BLaER1 treated with 17β-estradiol and CSF1 and Interleukin-3, amounts not matched to agents 10 nM and 100 nM (cell line): ENCODE measurements around the gene NSUN5.

ENCODE experiments used
- H3K27ac ChIP-seq, 11 experiments: shearing (Covaris generic); formaldehyde crosslinking; 2 replicates each; pipeline ENCODE4 v1.8.1; 2022
- H3K27me3 ChIP-seq, 11 experiments: shearing (Covaris generic); formaldehyde crosslinking; 2 replicates each; pipeline ENCODE4 v1.8.1; 2022
- H3K36me3 ChIP-seq, 11 experiments: shearing (Covaris generic); formaldehyde crosslinking; 2 replicates each; pipeline ENCODE4 v1.8.1; 2022
- H3K4me1 ChIP-seq, 10 experiments: shearing (Covaris generic); formaldehyde crosslinking; 2 replicates each; pipeline ENCODE4 v1.8.1; 2022
- H3K4me2 ChIP-seq, 11 experiments: shearing (Covaris generic); formaldehyde crosslinking; 2 replicates each; pipeline ENCODE4 v1.8.1; 2022
- H3K4me3 ChIP-seq, 10 experiments: shearing (Covaris generic); formaldehyde crosslinking; 2 replicates each; pipeline ENCODE4 v1.8.1; 2022
- H3K9ac ChIP-seq, 11 experiments: shearing (Covaris generic); formaldehyde crosslinking; 2 replicates each; pipeline ENCODE4 v1.8.1; 2022
- H3K9me3 ChIP-seq, 11 experiments: shearing (Covaris generic); formaldehyde crosslinking; replicated peaks in 1 of 11; 2 replicates each; pipeline ENCODE4 v1.8.1; 2022
- H4K20me1 ChIP-seq, 11 experiments: shearing (Covaris generic); formaldehyde crosslinking; 2 replicates each; pipeline ENCODE4 v1.8.1; 2022
- Cebpa-rat ChIP-seq, 11 experiments: shearing (Covaris generic); IDR thresholded peaks; 2 replicates each; pipeline ENCODE4 v1.8.1; 2022

Gene NSUN5

GRCh38 chr7:73349763-73350162 is 41.1 kb upstream of the NSUN5 start:
- H3K27me3 ChIP-seq, result no peaks in the 10 kb centered on the region
- H3K36me3 ChIP-seq, result no peaks in the 10 kb centered on the region
- H3K4me2 ChIP-seq, result peak overlapping the region in 4 of 11 experiments; percentile 20 to 57 (median 44); a peak in 6 of 22 replicates
- H4K20me1 ChIP-seq, result no peaks in the 10 kb centered on the region
- peaks cover 6 to 29% (median 15%) of the 10 kb centered on the region in 10 experiments; a peak in 15 of 20 replicates for H3K4me1 ChIP-seq
- peaks cover 0 to 16% (median 8%) of the 10 kb centered on the region in 11 experiments; a peak in 13 of 22 replicates for H3K9me3 ChIP-seq
- no peak overlapping the region for H3K4me3 ChIP-seq
- peak overlapping the region in 1 of 11 experiments; percentile 31; a peak in 1 of 22 replicates for H3K9ac ChIP-seq
- TF ChIP-seq Cebpa-rat (IDR thresholded peaks at IDR 0.05), result no peak
- no peak overlapping the region for H3K27ac ChIP-seq

- no peaks in the 10 kb centered on the region for H4K20me1 ChIP-seq
- no peaks in the 10 kb centered on the region for H3K27me3 ChIP-seq
- H3K36me3 ChIP-seq, result no peaks in the 10 kb centered on the region
- H3K4me3 ChIP-seq, result no peak overlapping the region
- H3K9ac ChIP-seq, result no peak overlapping the region
- no peaks in the 10 kb centered on the region for H3K9me3 ChIP-seq
- no peak for TF ChIP-seq Cebpa-rat (IDR thresholded peaks at IDR 0.05)
- H3K4me2 ChIP-seq, result peak overlapping the region in 6 of 11 experiments; percentile 16 to 36 (median 25); a peak in 7 of 22 replicates
- peaks cover 5 to 29% (median 15%) of the 10 kb centered on the region in 10 experiments; a peak in 17 of 20 replicates for H3K4me1 ChIP-seq
- no peak overlapping the region for H3K27ac ChIP-seq
These were observed 37.3 kb upstream of the NSUN5 start for GRCh38 chr7:73345951-73346350.

GRCh38 chr7:73345538-73345937 is 36.9 kb upstream of the NSUN5 start:
- Histone ChIP-seq H3K9ac (no peak overlapping the region; a peak in 1 of 22 replicates), H4K20me1 (no peaks in the 10 kb centered on the region), H3K4me3 (no peak overlapping the region), H3K4me2 (peak overlapping the region in 6 of 11 experiments; percentile 16 to 36 (median 25); a peak in 7 of 22 replicates), H3K27me3 (no peaks in the 10 kb centered on the region), H3K4me1 (peaks cover 5 to 27% (median 12%) of the 10 kb centered on the region in 10 experiments; a peak in 17 of 20 replicates), H3K9me3 (no peaks in the 10 kb centered on the region), H3K36me3 (no peaks in the 10 kb centered on the region), H3K27ac (no peak overlapping the region)
- TF ChIP-seq Cebpa-rat (IDR thresholded peaks at IDR 0.05), result no peak

GRCh38 chr7:73343671-73344380 is 35.2 kb upstream of the NSUN5 start:
- Histone ChIP-seq H3K9me3 (no peaks in the 10 kb centered on the region), H3K36me3 (no peaks in the 10 kb centered on the region), H3K27me3 (no peaks in the 10 kb centered on the region), H3K4me2 (no peak overlapping the region), H3K4me1 (peaks cover 5 to 18% (median 8%) of the 10 kb centered on the region in 10 experiments; a peak in 14 of 20 replicates), H3K27ac (no peak overlapping the region), H3K4me3 (no peak overlapping the region), H4K20me1 (no peaks in the 10 kb centered on the region), H3K9ac (no peak overlapping the region)
- no peak for TF ChIP-seq Cebpa-rat (IDR thresholded peaks at IDR 0.05)

- Histone ChIP-seq H3K9ac (no peak overlapping the region), H4K20me1 (no peaks in the 10 kb centered on the region), H3K4me2 (peak overlapping the region in 1 of 11 experiments; percentile 54; a peak in 1 of 22 replicates), H3K36me3 (no peaks in the 10 kb centered on the region), H3K27me3 (no peaks in the 10 kb centered on the region), H3K9me3 (no peaks in the 10 kb centered on the region), H3K4me1 (peaks cover 5 to 18% (median 8%) of the 10 kb centered on the region in 10 experiments; a peak in 14 of 20 replicates), H3K4me3 (no peak overlapping the region), H3K27ac (no peak overlapping the region)
- TF ChIP-seq Cebpa-rat (IDR thresholded peaks at IDR 0.05), result no peak
These were observed 34.0 kb upstream of the NSUN5 start for GRCh38 chr7:73342645-73343044.

GRCh38 chr7:73341877-73342276 is 33.3 kb upstream of the NSUN5 start:
- no peak overlapping the region for H3K27ac ChIP-seq
- peak overlapping the region in 3 of 11 experiments; percentile 21 to 54 (median 41); a peak in 5 of 22 replicates for H3K4me2 ChIP-seq
- H3K27me3 ChIP-seq, result no peaks in the 10 kb centered on the region
- no peak for TF ChIP-seq Cebpa-rat (IDR thresholded peaks at IDR 0.05)
- peaks cover 5 to 18% (median 8%) of the 10 kb centered on the region in 10 experiments; a peak in 14 of 20 replicates for H3K4me1 ChIP-seq
- H3K36me3 ChIP-seq, result no peaks in the 10 kb centered on the region
- H4K20me1 ChIP-seq, result no peaks in the 10 kb centered on the region
- H3K4me3 ChIP-seq, result no peak overlapping the region
- H3K9ac ChIP-seq, result no peak overlapping the region
- no peaks in the 10 kb centered on the region for H3K9me3 ChIP-seq

GRCh38 chr7:73340514-73340913 is 31.9 kb upstream of the NSUN5 start:
- Histone ChIP-seq H4K20me1 (no peaks in the 10 kb centered on the region), H3K9me3 (no peaks in the 10 kb centered on the region), H3K4me2 (no peak overlapping the region), H3K36me3 (no peaks in the 10 kb centered on the region), H3K4me3 (no peak overlapping the region), H3K4me1 (peaks cover 0 to 8% (median 1%) of the 10 kb centered on the region in 10 experiments; a peak in 9 of 20 replicates), H3K27ac (no peak overlapping the region), H3K9ac (no peak overlapping the region), H3K27me3 (no peaks in the 10 kb centered on the region)
- no peak for TF ChIP-seq Cebpa-rat (IDR thresholded peaks at IDR 0.05)

GRCh38 chr7:73338321-73338720 is 29.7 kb upstream of the NSUN5 start:
- Histone ChIP-seq H4K20me1 (no peaks in the 10 kb centered on the region), H3K4me2 (no peak overlapping the region), H3K36me3 (no peaks in the 10 kb centered on the region), H3K9me3 (no peaks in the 10 kb centered on the region), H3K9ac (no peak overlapping the region), H3K4me3 (no peak overlapping the region), H3K27me3 (no peaks in the 10 kb centered on the region), H3K27ac (no peak overlapping the region), H3K4me1 (peaks cover 0 to 8% (median 0%) of the 10 kb centered on the region in 10 experiments; a peak in 5 of 20 replicates)
- no peak for TF ChIP-seq Cebpa-rat (IDR thresholded peaks at IDR 0.05)

GRCh38 chr7:73332447-73332846 is 23.8 kb upstream of the NSUN5 start:
- H3K27ac ChIP-seq, result no peak overlapping the region
- H3K4me2 ChIP-seq, result no peak overlapping the region
- H3K4me1 ChIP-seq, result peaks cover 0 to 32% (median 3%) of the 10 kb centered on the region in 10 experiments; a peak in 8 of 20 replicates
- no peaks in the 10 kb centered on the region for H3K9me3 ChIP-seq
- TF ChIP-seq Cebpa-rat (IDR thresholded peaks at IDR 0.05), result no peak
- H3K4me3 ChIP-seq, result no peak overlapping the region
- H3K9ac ChIP-seq, result no peak overlapping the region
- H3K36me3 ChIP-seq, result no peaks in the 10 kb centered on the region
- H4K20me1 ChIP-seq, result no peaks in the 10 kb centered on the region
- H3K27me3 ChIP-seq, result no peaks in the 10 kb centered on the region
